ENCODE measurements around the gene ARSG. TPM values are rescaled to one million over a fixed set of nuclear protein-coding genes. Genes with fewer than 3 reads are reported as not detected.

The ARSG gene
- total and polyA plus RNA-seq, 2 of the 8 experiments (the other 6 are each of a cell fraction or from before 2014, with no cell fraction given) = 3.3 to 4.0 TPM

- TF ChIP-seq EP300 (IDR thresholded peaks at IDR 0.05; ENCODE audit: borderline replicate concordance in 1 of 2, low read depth in 2 of 2, low read length in 2 of 2) = no peak
- no peak for TF ChIP-seq SP2 (IDR thresholded peaks at IDR 0.05; ENCODE audit: low read length)
- TF ChIP-seq BCL11A (IDR thresholded peaks at IDR 0.05; ENCODE audit: low read depth in 2 of 2, low read length in 2 of 2) = no peak
- no peak for TF ChIP-seq ASH2L (IDR thresholded peaks at IDR 0.05; ENCODE audit: low read length)
- TF ChIP-seq ATF2 (IDR thresholded peaks at IDR 0.05; ENCODE audit: low read length) = no peak
- no peak for TF ChIP-seq SIN3A (conservative IDR thresholded peaks at IDR 0.05 in 1 of 2, IDR thresholded peaks at IDR 0.05 in 1 of 2; ENCODE audit: low read depth in 1 of 2, low read length in 2 of 2)
- TF ChIP-seq TCF12 (IDR thresholded peaks at IDR 0.05; ENCODE audit: low read depth, low read length) = no peak
Measured at GRCh38 chr17:68435361-68435760, 144.1 kb downstream of the ARSG start (continued).

Data from H1 (cell line).